Measurements from ENCODE around the gene RERE.

- TF ChIP-seq, protein P1, sequence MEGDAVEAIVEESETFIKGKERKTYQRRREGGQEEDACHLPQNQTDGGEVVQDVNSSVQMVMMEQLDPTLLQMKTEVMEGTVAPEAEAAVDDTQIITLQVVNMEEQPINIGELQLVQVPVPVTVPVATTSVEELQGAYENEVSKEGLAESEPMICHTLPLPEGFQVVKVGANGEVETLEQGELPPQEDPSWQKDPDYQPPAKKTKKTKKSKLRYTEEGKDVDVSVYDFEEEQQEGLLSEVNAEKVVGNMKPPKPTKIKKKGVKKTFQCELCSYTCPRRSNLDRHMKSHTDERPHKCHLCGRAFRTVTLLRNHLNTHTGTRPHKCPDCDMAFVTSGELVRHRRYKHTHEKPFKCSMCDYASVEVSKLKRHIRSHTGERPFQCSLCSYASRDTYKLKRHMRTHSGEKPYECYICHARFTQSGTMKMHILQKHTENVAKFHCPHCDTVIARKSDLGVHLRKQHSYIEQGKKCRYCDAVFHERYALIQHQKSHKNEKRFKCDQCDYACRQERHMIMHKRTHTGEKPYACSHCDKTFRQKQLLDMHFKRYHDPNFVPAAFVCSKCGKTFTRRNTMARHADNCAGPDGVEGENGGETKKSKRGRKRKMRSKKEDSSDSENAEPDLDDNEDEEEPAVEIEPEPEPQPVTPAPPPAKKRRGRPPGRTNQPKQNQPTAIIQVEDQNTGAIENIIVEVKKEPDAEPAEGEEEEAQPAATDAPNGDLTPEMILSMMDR (conservative IDR thresholded peaks at IDR 0.05) = no peak
- TF ChIP-seq EZH2 (IDR thresholded peaks at IDR 0.05; ENCODE audit: low read depth) = no peak
These were observed 253.4 kb downstream of the RERE start for GRCh38 chr1:8563944-8564537.

Data from PC-9 (cell line).